NCI-H345 treated with DMSO at 0.1 percent for 48 hours (cell line): Measurements from ENCODE around the gene KANK3.
"Not testable (repeated sequence)": the region's sequence is repeated elsewhere in the genome, so short reads cannot be mapped to it uniquely, and the experiment has no call there.

Source experiments
- DNase-seq: peaks from one replicate; lab custom pipeline; 2025; ENCODE audit not compliant: unreplicated experiment; lab: John Stamatoyannopoulos, UW

KANK3 gene

GRCh38 chr19:8371011-8371804 is 28.1 kb upstream of the KANK3 start:
- DNase-seq: no peak

GRCh38 chr19:8370176-8371010 is 27.3 kb upstream of the KANK3 start:
- DNase-seq: no peak

DNA sequence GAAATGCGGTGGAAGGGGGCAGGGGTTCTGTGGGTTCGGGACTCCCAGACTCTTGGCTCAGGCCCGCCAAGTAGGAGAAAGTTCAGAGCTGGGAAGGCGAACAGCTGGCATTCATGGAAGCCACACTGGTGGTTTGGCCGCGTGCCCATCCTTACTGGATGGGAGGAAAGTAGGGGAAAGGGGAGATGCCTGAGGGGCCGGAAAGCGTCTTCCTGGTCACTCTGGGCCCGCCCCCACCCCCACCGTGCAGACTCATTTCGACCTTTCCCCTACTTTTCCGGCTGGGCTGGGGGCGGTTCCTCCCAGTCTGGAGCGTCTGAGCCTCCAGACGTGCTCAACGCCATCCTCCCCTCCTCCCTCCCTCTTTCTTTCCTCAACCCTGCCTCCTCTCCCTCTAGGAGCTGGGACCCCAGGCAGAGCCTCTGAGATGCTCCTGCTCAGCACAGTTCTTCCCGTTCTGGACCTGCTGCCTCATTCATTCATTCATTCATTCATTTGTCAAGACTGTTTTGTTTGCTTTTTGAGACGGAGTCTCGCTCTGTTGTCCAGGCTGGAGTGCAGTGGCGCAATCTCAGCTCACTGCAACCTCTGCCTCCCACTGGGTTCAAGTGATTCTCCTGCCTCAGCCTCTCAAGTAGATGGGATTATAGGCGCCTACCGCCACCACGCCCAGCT is 24.4 kb upstream of the KANK3 start:
- DNase-seq: no peak

DNA sequence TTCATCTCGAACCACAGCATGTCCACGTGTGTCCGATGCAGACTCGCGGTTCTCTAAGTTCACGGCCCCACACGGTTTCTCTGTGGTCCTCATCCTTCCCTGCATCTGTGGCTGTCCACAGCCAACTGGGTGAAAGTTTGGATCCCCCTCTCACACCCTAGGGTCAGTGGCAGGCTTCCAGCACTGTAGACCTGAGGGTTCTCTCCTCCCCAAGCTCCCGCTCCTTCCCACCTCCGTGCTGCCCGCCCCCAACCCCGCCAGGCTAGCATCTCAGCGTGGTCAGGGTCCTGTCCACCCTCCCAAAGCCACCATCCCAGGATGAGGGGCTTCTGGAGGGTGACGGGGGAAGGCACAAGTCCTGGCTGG is 23.9 kb upstream of the KANK3 start:
- DNase-seq: no peak

GRCh38 chr19:8366121-8366581 is 23.1 kb upstream of the KANK3 start:
- DNase-seq: no peak

- no peak for DNase-seq
Measured at GRCh38 chr19:8363803-8364771, 21.0 kb upstream of the KANK3 start, which contains the start of gene ANGPTL4. Gene ANGPTL4, plus strand, starts transcription at chr19:8364155. Its CDS starts 167 bp downstream, at chr19:8364322.

- peak; percentile 38 for DNase-seq
Measured at GRCh38 chr19:8361921-8362793, 19.1 kb upstream of the KANK3 start.

DNA sequence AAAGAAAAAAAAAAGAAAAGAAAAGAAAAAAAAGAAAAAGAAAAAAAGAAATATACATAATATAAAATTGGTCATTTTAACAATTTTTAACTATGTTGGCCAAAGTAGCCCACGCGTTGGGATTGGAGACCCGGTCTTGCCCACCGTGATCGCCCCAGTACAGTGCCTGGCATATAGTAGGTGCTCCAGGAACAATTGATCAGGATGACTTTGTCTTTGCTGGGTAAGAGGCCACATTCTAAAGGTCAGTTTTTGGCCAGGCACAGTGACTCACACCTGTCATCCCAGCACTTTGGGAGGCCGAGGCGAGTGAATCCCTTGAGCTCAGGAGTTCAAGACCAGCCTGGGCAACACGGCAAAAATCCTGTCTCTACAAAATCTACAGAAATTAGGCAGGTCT is 17.1 kb upstream of the KANK3 start:
- no peak for DNase-seq

DNA sequence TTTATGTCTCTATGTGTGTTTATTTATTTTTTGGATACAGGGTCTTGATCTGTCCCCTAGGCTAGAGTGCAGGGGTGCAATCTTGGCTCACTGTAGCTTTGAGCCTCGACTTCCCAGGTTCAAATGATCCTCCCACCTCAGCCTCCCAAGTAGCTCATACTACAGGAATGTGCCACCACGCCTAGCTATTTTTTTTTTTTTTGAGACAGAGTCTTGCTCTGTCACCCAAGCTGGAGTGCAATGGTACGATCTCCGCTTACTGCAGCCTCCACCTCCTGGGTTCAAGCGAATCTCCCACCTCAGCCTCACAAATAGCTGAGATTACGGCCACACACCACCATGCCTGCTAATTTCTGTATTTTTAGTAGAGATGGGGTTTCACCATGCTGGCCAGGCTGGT is 15.9 kb upstream of the KANK3 start:
- DNase-seq: no peak

DNA sequence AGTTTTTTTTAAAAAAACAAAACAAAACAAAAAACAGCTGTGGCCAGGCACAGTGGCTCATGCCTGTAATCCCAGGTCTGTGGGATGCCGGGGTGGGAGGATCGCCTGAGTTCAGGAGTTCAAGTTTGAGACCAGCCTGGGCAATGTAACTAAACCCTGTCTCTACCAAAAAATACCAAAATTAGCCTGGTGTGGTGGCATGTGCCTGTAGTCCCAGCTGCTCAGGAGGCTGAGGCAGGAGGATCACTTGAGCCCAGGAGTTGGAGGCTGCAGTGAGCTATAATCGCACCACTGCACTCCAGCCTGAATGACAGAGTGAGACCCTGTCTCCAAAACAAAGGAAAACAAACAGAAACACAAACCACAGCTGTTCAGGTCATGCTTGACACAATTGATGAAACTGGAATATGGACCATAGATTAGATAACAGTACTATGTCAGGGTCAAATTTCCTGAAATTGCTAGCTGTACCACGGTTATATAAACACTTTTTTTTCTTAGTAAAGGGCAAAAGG is 14.0 kb upstream of the KANK3 start:
- no peak for DNase-seq

- DNase-seq: no peak
Measured at GRCh38 chr19:8355631-8356402, 12.8 kb upstream of the KANK3 start.

- not testable (repeated sequence) for DNase-seq
Measured at GRCh38 chr19:8352845-8353244, 9.8 kb upstream of the KANK3 start.

- no peak for DNase-seq
Measured at GRCh38 chr19:8352134-8352827, 9.2 kb upstream of the KANK3 start.

DNA sequence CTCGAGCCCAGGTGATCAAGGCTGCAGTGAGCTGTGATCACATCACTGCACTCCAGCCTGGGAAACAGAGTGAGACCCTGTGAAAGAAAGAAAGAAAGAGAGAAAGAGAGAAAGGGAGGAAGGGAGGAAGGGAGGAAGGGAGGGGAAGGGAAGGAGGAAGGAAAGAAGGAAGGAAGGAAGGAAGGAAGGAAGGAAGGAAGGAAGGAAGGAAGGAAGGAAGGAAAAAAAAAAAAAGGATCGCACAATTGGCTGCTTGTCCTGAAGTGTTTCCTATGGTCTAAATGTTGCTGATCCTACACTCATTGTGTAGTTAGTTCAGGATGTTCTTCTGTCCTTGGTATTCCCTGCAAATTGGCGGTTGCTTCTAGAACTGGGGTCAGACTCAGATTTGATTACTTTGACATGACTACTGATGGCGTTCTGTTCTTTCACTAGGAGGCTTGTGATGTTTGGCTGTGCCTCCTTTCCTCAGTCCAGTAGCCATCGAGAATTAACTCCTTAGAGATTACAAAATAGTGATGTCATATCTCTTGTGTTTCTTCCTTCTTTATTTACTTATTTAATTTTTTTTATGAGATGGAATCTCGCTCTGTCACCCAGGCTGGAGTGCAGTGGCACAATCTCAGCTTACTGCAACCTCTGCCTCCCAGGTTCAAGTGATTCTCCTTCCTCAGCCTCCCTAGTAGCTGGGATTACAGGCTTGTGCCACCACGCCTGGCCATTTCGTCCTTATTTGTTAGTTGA is 6.7 kb upstream of the KANK3 start:
- DNase-seq: not testable (repeated sequence)

DNA sequence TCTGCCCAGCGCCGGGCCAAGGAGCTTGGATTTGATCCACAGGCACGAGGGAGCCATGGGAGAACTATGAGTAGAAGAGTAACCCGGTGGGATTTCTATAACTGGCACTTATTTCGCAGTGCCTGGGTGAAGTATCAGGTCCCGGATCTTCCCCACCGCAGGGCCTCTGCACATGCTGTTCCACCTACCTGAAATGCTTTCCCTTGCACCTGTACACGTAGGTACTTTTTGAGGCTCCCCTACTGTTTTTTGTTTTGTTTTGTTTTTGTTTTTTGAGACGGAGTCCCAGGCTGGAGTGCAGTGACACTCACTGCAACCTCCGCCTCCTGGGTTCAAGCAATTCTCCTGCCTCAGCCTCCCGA is 402 bp upstream of the KANK3 start:
- no peak for DNase-seq

DNA sequence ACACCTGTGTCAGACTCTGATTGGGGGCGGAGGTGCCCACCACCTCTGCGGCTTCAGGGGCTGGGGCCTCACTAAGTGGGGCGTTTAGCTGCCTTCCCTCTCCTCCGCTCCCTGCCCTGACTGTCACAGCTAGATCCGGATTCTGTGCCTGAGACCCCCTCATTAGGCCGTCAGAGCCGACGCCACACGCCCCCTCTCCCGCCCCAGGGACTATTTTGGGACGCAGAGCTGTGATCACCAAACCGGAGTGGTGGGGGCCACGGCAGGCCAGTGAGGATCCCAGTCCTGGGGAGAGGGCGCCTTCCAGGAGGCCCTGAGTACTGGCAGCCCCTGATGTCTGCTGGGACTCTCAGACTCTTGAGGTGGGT is 762 bp downstream of the KANK3 start:
- no peak for DNase-seq

DNA sequence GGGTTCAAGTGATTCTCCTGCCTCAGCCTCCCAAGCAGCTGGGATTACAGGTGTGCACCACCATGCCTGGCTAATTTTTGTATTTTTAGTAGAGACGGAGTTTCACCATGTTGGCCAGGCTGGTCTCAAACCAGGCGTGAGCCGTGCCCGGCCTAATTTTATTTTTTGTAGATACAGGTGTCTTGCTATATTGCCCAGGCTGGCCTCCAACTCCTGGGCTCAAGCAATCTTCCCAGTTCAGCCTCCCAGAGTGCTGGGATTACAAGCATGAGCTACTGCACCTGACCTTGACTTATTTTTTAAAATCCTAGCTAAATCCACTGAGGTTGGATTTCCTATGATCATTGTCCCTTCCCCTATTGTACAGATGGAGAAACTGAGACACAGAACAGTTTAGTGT is 1.6 kb downstream of the KANK3 start:
- not testable (repeated sequence) for DNase-seq
